Stimulated activated CD4-positive, alpha-beta T cell treated with anti-CD3 and anti-CD28 coated beads, Interleukin-4, amount 100 ng/mL, for 1 hour (primary cell): Measurements from ENCODE around the gene HSDL2.

Experiments used
- DNase-seq: peaks from one replicate; pipeline ENCODE4 v3.0.0-alpha.2; 2020

Gene HSDL2

GRCh38 chr9:112462855-112463254 lies 82.9 kb downstream of the HSDL2 start:
- no peak for DNase-seq

- DNase-seq: no peak
Observed at GRCh38 chr9:112465352-112465751, 85.4 kb downstream of the HSDL2 start.

DNA sequence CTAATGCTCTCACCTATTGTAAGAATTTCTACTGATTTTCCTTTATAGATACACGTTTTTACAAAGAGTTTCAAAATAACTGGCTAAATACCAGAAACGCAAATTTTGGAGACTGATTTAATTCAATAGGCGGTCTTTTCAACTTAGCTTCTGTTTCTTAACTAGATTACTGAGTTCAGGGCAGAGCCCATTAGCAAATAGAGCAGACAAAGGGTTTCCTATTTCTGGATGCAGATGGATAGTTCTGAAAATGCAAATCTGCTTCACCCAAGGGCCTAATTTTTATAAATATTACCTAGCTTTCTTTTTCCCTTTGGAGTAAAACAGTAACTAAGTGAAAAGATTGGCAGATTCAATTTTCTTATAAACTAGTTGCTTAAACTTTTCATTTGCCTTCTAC lies 93.1 kb downstream of the HSDL2 start:
- DNase-seq: no peak

DNA sequence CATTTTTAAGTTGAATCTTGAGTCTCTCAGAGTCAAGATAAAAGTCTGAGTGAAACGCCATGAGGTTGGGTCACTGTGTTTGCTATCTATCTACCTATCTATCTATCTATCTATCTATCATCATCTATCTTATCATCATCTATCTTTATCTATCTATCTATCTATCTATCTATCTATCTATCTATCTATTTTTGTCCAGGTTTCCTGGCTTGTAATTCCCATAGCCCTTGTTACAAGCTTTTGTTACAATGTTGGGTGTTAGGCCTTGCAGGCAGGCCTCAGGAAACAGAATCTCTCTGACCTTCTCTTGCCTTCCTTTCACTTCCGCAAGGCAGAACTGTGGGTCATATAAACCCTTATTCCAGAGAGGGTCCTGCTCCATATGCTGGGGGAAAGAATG lies 94.1 kb downstream of the HSDL2 start:
- DNase-seq: no peak

DNA sequence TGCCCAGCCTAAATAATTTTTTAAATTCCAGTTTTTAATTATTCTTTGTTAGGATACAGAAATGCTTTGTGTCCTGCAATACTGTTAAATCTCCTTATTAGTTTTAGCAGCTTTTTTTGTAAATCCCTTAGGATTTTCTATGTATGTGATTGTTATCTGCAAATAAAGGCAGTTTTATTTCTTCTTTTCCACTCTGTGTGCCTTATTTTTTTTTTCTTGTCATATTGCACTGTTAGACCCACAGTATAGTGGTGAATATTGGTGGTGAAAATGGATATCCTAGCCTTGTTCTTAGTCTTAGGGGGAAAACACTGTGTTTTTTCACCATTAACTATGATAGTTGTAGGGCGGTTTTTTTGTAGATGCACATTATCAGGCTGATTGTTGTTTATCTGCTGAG lies 95.4 kb downstream of the HSDL2 start:
- no peak for DNase-seq

- DNase-seq: no peak
Observed at GRCh38 chr9:112477330-112477729, 97.4 kb downstream of the HSDL2 start.

DNA sequence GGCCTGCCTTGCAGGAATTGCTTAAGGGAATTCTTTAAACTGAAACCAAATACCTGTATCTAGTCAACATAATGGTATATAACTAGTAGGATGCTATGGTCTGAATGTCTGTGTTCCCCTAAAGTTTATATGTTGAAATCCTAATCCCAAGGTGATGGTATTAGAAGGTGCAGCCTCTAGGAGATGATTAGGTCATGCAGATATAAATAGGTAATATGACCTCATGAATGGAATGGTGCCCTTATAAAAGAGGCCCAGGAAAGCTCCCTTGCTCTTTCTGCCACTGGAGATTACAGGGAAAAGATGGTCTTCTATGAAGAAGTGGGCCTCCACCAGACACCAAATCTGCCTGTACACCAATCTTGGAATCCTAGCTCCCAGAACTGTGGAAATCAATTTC lies 99.3 kb downstream of the HSDL2 start:
- no peak for DNase-seq

DNA sequence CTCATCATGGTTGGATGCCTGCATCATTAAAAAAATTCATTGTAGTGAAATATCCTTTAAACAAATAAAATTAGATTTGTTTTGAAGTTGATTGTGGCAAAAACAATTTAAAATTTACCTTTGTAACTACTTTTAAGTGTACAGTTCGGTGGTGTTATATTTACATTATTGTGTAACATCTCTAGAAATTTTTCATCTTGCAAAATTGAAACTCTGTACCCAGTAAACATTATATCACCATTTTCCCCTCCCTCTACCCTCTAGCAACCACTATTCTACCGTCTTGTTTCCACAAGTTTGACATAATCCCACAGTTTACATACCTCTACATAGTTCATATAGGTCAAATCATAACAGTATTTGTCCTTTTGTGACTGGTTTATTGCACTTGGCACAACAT lies 104.7 kb downstream of the HSDL2 start:
- DNase-seq: no peak

GRCh38 chr9:112485574-112485973 lies 105.7 kb downstream of the HSDL2 start:
- no peak for DNase-seq

DNA sequence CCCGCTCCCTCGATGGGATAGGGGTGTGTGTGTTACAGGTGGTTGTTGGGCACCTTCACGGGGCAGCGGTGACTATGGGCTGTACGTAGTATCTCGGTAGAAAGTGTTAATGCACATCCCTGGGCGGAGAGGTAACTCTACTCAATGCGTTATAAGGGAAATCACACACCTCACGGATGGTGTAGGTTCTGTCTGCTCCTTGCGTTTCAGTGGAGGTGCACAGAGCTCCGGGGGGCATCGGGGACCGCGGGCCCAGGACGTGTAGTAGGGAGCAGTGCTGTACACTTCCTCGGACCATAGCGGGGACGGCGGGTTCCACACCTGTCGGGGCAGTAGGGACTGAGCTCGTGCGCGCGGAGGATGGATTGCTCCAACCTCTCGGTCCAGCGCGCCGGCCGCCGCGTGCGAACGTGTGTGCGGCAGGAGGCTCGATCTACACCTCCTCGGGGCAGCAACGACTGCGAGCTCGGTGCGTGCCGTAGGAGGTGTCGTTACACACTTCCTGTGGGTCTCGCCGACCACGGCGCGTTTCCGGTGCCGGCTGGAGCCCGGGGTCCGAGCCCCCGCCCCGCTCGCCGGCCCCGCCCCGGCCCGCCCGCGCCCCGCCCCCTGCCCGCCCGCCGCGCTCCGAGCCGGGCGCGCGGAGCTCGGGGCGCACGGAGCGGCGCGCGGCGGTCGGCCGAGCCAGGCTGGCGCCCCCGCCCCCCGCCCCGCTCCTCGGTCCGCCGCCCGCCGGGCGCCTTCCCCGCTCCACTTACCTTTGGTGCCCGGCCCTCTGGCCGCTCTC lies 106.5 kb downstream of the HSDL2 start, which contains the start of gene KIAA1958:
KIAA1958 (plus strand) TSS at position 607 of the 787 bp plus-strand sequence. CDS start 87,254 bp downstream, outside the sequence.
- DNase-seq: peak; percentile 81

- DNase-seq: peak; percentile 58
Observed at GRCh38 chr9:112487008-112487798, 107.3 kb downstream of the HSDL2 start.

DNA sequence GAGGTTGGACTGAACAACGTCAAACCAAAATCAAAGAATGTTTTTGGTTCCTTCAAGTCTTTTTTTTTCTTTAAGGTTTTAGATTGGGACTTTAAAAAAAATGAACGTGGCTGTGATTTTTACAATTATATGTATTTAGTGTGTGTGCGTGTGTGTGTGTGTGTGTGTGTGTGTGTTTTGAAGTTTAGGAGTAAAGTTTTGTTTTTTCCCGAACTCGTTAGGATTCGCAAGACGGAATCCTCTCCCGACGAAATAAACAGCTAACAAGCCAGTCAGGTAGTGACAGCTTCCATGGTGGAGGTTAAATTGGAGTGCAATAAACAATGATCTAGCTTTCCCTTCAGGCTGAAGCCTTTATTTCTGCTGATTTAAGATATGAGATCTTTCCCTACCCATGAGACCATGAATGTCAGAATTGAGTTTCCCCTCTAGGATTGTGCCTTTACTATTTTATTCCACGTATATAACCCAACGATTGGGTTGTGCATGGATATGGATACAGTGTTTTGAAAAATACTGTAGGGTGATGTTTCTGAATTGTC lies 108.0 kb downstream of the HSDL2 start:
- DNase-seq: no peak

GRCh38 chr9:112489039-112489546 lies 109.2 kb downstream of the HSDL2 start:
- no peak for DNase-seq

- no peak for DNase-seq
Observed at GRCh38 chr9:112489876-112490666, 110.2 kb downstream of the HSDL2 start.

GRCh38 chr9:112493393-112494137 lies 113.7 kb downstream of the HSDL2 start:
- no peak for DNase-seq

- DNase-seq: no peak
Observed at GRCh38 chr9:112494153-112494552, 114.2 kb downstream of the HSDL2 start.

DNA sequence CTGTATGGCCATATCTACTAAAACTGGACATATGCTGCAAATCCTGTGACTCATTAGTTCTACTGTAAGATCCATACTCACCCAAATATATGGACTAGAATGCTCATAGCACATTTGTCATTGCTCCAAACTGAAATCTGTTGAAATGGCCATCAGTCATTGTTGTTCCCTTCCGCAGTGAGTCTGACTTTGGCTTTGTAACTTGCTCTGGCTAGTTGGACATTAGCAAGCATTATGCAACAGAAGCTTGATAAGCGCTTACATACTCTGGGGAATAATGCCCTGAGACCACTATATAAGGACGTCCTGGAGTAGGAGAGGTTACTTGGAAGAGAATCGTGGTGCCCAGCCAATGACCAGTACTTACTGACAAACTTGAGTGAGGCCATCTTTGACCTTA lies 115.7 kb downstream of the HSDL2 start:
- no peak for DNase-seq

GRCh38 chr9:112496074-112496722 lies 116.3 kb downstream of the HSDL2 start:
- DNase-seq: no peak

GRCh38 chr9:112500842-112501241 lies 120.9 kb downstream of the HSDL2 start:
- no peak for DNase-seq

- no peak for DNase-seq
Observed at GRCh38 chr9:112501287-112501686, 121.4 kb downstream of the HSDL2 start.

DNA sequence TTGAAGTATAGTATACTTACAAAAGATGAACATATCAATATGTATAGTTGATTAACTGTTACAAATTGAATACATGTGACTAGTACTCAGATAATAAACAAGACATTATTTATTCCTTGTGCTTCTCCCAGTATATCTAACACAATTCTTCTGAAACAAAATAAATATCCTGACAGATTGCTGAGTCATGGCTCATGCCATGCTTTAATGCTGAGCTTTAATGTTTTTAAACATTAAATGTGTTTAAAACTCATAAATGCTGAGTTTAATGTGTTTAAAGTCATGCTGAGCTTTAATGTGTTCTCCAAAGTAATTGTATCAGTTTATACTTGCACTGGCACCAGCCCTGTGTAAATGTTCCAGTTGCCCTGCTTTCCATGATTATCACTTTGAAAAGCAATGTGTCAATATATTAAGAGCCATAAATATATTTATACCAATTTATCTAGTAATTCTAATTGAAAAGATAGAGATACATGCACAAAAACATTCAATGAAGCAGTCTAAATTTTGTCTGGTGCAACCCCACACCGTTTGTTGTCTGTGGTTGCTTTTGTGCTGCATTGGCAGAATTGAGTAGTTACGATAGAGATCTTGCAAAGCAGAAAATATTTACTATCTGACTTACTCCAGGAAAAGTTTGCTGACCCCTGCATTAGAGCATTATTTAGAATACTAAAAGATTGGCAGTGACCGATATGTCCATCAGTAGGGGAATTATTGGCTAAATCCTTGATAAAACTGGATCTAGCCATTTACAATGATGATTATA lies 122.5 kb downstream of the HSDL2 start:
- DNase-seq: no peak
